Nephron progenitor cell (in vitro differentiated cells): Measurements from ENCODE around the gene TMEM87A.

Experiments used
- DNase-seq: peaks from one replicate; pipeline ENCODE4 v3.0.0; 2021
- H3K27ac Mint-ChIP-seq: 2 replicates; pipeline ENCODE4 v1.8.0; 2021; ENCODE audit warnings: mild to moderate bottlenecking, moderate library complexity, mixed read lengths
- H3K27me3 Mint-ChIP-seq: 2 replicates; pipeline ENCODE4 v1.8.0; 2021; ENCODE audit warnings: mild to moderate bottlenecking, low read depth, mixed read lengths; ENCODE audit not compliant: poor library complexity
- H3K36me3 Mint-ChIP-seq: 2 replicates; pipeline ENCODE4 v1.8.0; 2021; ENCODE audit warnings: low read depth, mixed read lengths
- H3K4me1 Mint-ChIP-seq: 2 replicates; pipeline ENCODE4 v1.8.0; 2021; ENCODE audit warnings: mixed read lengths
- H3K4me3 Mint-ChIP-seq: 2 replicates; pipeline ENCODE4 v1.8.0; 2021; ENCODE audit warnings: mild to moderate bottlenecking, moderate library complexity, mixed read lengths
- H3K9me3 Mint-ChIP-seq: 2 replicates; pipeline ENCODE4 v1.8.0; 2021; ENCODE audit warnings: mild to moderate bottlenecking, moderate library complexity, mixed read lengths
- TF ChIP-seq, protein P1 (sequence below): fragments of 200-600 bp; sonication (generic); IDR thresholded peaks from 2 replicates; pipeline ENCODE4 v1.5.0; 2021; ENCODE audit warnings: antibody characterized with exemption

The TMEM87A gene

GRCh38 chr15:42275780-42276391, 2.7 kb upstream of the TMEM87A start:
- TF ChIP-seq, protein P1, sequence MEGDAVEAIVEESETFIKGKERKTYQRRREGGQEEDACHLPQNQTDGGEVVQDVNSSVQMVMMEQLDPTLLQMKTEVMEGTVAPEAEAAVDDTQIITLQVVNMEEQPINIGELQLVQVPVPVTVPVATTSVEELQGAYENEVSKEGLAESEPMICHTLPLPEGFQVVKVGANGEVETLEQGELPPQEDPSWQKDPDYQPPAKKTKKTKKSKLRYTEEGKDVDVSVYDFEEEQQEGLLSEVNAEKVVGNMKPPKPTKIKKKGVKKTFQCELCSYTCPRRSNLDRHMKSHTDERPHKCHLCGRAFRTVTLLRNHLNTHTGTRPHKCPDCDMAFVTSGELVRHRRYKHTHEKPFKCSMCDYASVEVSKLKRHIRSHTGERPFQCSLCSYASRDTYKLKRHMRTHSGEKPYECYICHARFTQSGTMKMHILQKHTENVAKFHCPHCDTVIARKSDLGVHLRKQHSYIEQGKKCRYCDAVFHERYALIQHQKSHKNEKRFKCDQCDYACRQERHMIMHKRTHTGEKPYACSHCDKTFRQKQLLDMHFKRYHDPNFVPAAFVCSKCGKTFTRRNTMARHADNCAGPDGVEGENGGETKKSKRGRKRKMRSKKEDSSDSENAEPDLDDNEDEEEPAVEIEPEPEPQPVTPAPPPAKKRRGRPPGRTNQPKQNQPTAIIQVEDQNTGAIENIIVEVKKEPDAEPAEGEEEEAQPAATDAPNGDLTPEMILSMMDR, result no peak
- Mint-ChIP-seq H3K36me3 (peaks cover 5% of the 10 kb centered on the region), H3K4me3 (peak overlapping the region; percentile 49), H3K27me3 (no peaks in the 10 kb centered on the region), H3K9me3 (no peaks in the 10 kb centered on the region), H3K4me1 (peaks cover 40% of the 10 kb centered on the region), H3K27ac (peak overlapping the region; percentile 23)
- no peak for DNase-seq

GRCh38 chr15:42274702-42274989, 1.4 kb upstream of the TMEM87A start:
- Mint-ChIP-seq H3K36me3 (peaks cover 17% of the 10 kb centered on the region), H3K4me3 (peak overlapping the region; percentile 97), H3K4me1 (peaks cover 43% of the 10 kb centered on the region), H3K27me3 (no peaks in the 10 kb centered on the region), H3K27ac (peak overlapping the region; percentile 100), H3K9me3 (no peaks in the 10 kb centered on the region)
- DNase-seq, result no peak
- TF ChIP-seq, protein P1, result no peak

DNA sequence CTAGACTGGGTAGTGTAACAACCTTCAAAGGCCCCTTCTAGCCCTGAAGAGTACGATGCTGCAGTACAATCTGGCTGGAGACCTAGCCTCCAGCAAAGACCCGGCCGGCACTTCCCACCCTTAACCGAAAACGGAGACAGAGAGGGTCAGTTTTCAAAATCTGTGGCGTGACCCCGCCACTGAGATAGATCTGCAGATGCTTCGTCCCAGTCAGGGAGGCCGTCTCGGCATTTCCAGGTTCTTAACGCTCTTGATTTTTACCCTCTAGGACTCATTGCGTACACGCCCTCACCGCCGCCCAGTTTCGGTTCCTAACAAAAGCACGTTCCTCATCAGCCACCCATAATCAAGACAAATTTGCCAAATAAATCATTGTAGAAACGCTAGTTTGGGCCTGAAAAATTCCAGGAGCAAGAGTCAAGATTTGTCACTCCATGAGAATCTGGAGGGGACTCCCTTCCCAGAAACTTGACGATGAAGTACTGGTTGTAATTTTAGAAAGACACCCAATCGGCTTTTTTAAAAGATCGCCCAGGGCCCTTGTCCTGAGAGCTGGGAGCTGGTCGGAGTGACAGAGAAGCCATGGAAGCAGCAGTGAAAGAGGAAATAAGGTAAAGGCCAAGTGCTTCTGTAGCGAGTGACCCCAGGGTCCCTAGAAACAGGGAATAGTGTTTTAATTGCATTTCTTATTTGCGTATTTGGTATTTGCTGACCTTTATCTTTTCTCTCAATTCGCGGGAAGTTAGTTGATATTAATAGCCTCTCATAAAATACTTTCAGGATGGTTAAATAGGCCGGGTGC, 868 bp upstream of the TMEM87A start:
- peaks cover 43% of the 10 kb centered on the region for H3K4me1 Mint-ChIP-seq
- peak; percentile 35 for DNase-seq

DNA sequence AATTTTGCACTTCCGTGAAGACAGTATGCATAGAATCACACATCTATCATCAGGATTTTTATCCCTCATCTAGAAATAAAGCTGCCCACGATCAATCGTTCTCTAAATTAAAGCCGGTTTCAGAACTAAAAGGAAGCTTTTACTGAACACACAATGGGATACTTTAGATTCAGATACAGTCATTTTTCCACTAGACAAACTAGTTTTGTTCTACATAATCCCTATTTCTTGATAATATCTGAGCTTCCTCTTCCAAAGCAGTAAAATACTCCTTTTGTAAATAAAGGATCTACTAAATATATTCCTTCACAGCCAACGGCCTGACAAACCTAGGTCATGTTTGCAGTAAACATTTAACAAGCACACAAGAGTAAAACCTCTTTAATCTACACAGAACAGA, 2.2 kb downstream of the TMEM87A start:
- Mint-ChIP-seq H3K4me3 (peak overlapping the region; percentile 97), H3K4me1 (peaks cover 46% of the 10 kb centered on the region), H3K27ac (no peak overlapping the region), H3K27me3 (no peaks in the 10 kb centered on the region), H3K9me3 (no peaks in the 10 kb centered on the region), H3K36me3 (peaks cover 52% of the 10 kb centered on the region)
- DNase-seq, result no peak
- TF ChIP-seq, protein P1, result no peak

More for the DNA sequence above, 868 bp upstream of the TMEM87A start:
- Mint-ChIP-seq H3K4me3 (peak overlapping the region; percentile 97), H3K9me3 (no peaks in the 10 kb centered on the region), H3K27me3 (no peaks in the 10 kb centered on the region), H3K36me3 (peaks cover 23% of the 10 kb centered on the region), H3K27ac (peak overlapping the region; percentile 100)
- TF ChIP-seq, protein P1, result no peak

GRCh38 chr15:42270551-42270950, 2.7 kb downstream of the TMEM87A start:
- no peak overlapping the region for H3K27ac Mint-ChIP-seq
- no peaks in the 10 kb centered on the region for H3K9me3 Mint-ChIP-seq
- no peak overlapping the region for H3K4me3 Mint-ChIP-seq

More at GRCh38 chr15:42270551-42270950, 2.7 kb downstream of the TMEM87A start:
- no peak for DNase-seq
- Mint-ChIP-seq H3K36me3 (peaks cover 56% of the 10 kb centered on the region), H3K27me3 (no peaks in the 10 kb centered on the region), H3K4me1 (peaks cover 41% of the 10 kb centered on the region)
- TF ChIP-seq, protein P1, result no peak
